Stomach (tissue), 4 donors: ENCODE results near the gene CACNA2D3.

Source experiments
- CTCF ChIP-seq, 7 experiments: fragments of 450-650 bp in 4 of 7; fragments of 200-600 bp in 3 of 7; sonication (generic) in 3 of 7; IDR thresholded peaks; one replicate each; pipeline ENCODE4 v1.5.1; 2016 to 2019; ENCODE audit warnings: antibody characterized with exemption in 7 of 7, control low read depth in 2 of 7, mild to moderate bottlenecking in 1 of 7
- POLR2A ChIP-seq, 4 donors: fragments of 450-650 bp; IDR thresholded peaks; one replicate each; pipeline ENCODE4 v1.6.1; 2016; ENCODE audit warnings: antibody characterized with exemption in 4 of 4, control low read depth in 2 of 4, mild to moderate bottlenecking in 1 of 4, moderate library complexity in 1 of 4
- POLR2AphosphoS5 ChIP-seq, 3 donors: sonication (generic); formaldehyde crosslinking; IDR thresholded peaks; one replicate each; pipeline ENCODE4 v1.6.1; 2016; ENCODE audit warnings: antibody characterized with exemption in 3 of 3

- TF ChIP-seq CTCF (IDR thresholded peaks at IDR 0.05) (no peak), POLR2AphosphoS5 (IDR thresholded peaks at IDR 0.05) (no peak), POLR2A (IDR thresholded peaks at IDR 0.05) (no peak)
Measured at GRCh38 chr3:54343495-54343894, 221.1 kb downstream of the CACNA2D3 start.
